ENCODE data around the gene ARMH1. TPM values are rescaled to one million over a fixed set of nuclear protein-coding genes. Genes with fewer than 3 reads are reported as not detected.

The ARMH1 gene
- total and polyA plus RNA-seq, 2 donors (not counting 1 experiment from before 2014, with no cell fraction given), result 10.2 to 225 TPM

GRCh38 chr1:44659566-44659965 is 14.9 kb upstream of the ARMH1 start:
- H3K27ac ChIP-seq (ENCODE audit: low read length in 2 of 2), result no peak overlapping the region
- no peaks in the 10 kb centered on the region for H4K20me1 ChIP-seq (ENCODE audit: control insufficient read depth, insufficient read depth, low read length, poor library complexity, severe bottlenecking)
- H3K4me2 ChIP-seq (replicated peaks; ENCODE audit: low read depth, low read length, poor library complexity, severe bottlenecking), result no peak overlapping the region
- ATAC-seq (ENCODE audit: low read depth) (no peak), DNase-seq (no peak)
- no peaks in the 10 kb centered on the region for H3K9me3 ChIP-seq (ENCODE audit: control extremely low read depth in 1 of 3, control insufficient read depth in 2 of 3, insufficient read depth in 1 of 3, low read length in 2 of 3)
- no peaks in the 10 kb centered on the region for H3K36me3 ChIP-seq (replicated peaks in 1 of 2; ENCODE audit: control extremely low read depth in 1 of 2, control insufficient read depth in 1 of 2, extremely low read depth in 1 of 2, insufficient read depth in 2 of 2, low read length in 1 of 2)
- H3K9ac ChIP-seq (ENCODE audit: low read length), result no peak overlapping the region
- H3K79me2 ChIP-seq (ENCODE audit: control insufficient read depth, insufficient read depth, low read length), result peaks cover 4% of the 10 kb centered on the region
- Mint-ChIP-seq H3K27me3 (no peaks in the 10 kb centered on the region), H3K9me3 (ENCODE audit: insufficient read depth) (no peaks in the 10 kb centered on the region), H3K27ac (no peak overlapping the region), H3K4me1 (peaks cover 7% of the 10 kb centered on the region), H3K4me3 (no peak overlapping the region)
- no peak for TF ChIP-seq CTCF (IDR thresholded peaks at IDR 0.05)
- no peak for TF ChIP-seq EZH2 (IDR thresholded peaks at IDR 0.05; ENCODE audit: borderline replicate concordance, insufficient read depth, low read depth, low read length, poor library complexity, severe bottlenecking)
- no peak overlapping the region for H2AFZ ChIP-seq (ENCODE audit: insufficient read depth, low read depth, low read length, poor library complexity, severe bottlenecking)
- no peak overlapping the region for H3K4me3 ChIP-seq (ENCODE audit: control extremely low read depth in 1 of 5, extremely low read depth in 1 of 5, insufficient read depth in 1 of 5, low read depth in 2 of 5, low read length in 4 of 5)
- intact Hi-C loops (cut with micrococcal nuclease), result no loop called here
- WGBS (ENCODE audit: insufficient coverage), result 93% methylated on average over 2 of the region's 4 CpGs
- POLR2A ChIA-PET, result no interaction called here
- CTCF ChIA-PET, result interaction anchor here (0.8 to 1.2 kb wide), 2 partner anchors 12 to 280 kb away, joined by 3 to 4 read pairs; no protein-coding TSS in a partner anchor
- H3K27me3 ChIP-seq (replicated peaks in 1 of 4; ENCODE audit: control extremely low read depth in 1 of 4, control insufficient read depth in 3 of 4, insufficient read depth in 4 of 4, low read length in 3 of 4), result no peaks in the 10 kb centered on the region
- peaks cover 3% of the 10 kb centered on the region in 2 donors for H3K4me1 ChIP-seq (ENCODE audit: control insufficient read depth in 2 of 2, insufficient read depth in 2 of 2, low read length in 2 of 2)

- ATAC-seq (ENCODE audit: low read depth), result no peak
- no peaks in the 10 kb centered on the region for H3K27me3 ChIP-seq (replicated peaks in 1 of 4; ENCODE audit: control extremely low read depth in 1 of 4, control insufficient read depth in 3 of 4, insufficient read depth in 4 of 4, low read length in 3 of 4)
- ChIA-PET CTCF (no interaction called here), POLR2A (no interaction called here)
- peaks cover 13% of the 10 kb centered on the region for H3K4me1 Mint-ChIP-seq
- no peaks in the 10 kb centered on the region for H3K27me3 Mint-ChIP-seq
- H4K20me1 ChIP-seq (ENCODE audit: control insufficient read depth, insufficient read depth, low read length, poor library complexity, severe bottlenecking), result no peaks in the 10 kb centered on the region
- intact Hi-C loops (cut with micrococcal nuclease), result no loop called here
- H3K4me3 Mint-ChIP-seq, result no peak overlapping the region
- no peak overlapping the region for H3K4me2 ChIP-seq (replicated peaks; ENCODE audit: low read depth, low read length, poor library complexity, severe bottlenecking)
- no peak overlapping the region for H3K27ac Mint-ChIP-seq
- H3K79me2 ChIP-seq (ENCODE audit: control insufficient read depth, insufficient read depth, low read length), result peaks cover 4% of the 10 kb centered on the region
- no peak for TF ChIP-seq EZH2 (IDR thresholded peaks at IDR 0.05; ENCODE audit: borderline replicate concordance, insufficient read depth, low read depth, low read length, poor library complexity, severe bottlenecking)
- no peak for TF ChIP-seq CTCF (IDR thresholded peaks at IDR 0.05)
- no peak overlapping the region for H3K9ac ChIP-seq (ENCODE audit: low read length)
- H3K9me3 Mint-ChIP-seq (ENCODE audit: insufficient read depth), result no peaks in the 10 kb centered on the region
- H3K9me3 ChIP-seq (ENCODE audit: control extremely low read depth in 1 of 3, control insufficient read depth in 2 of 3, insufficient read depth in 1 of 3, low read length in 2 of 3), result no peaks in the 10 kb centered on the region
- H3K27ac ChIP-seq (ENCODE audit: low read length in 2 of 2), result no peak overlapping the region
- no peaks in the 10 kb centered on the region for H3K36me3 ChIP-seq (replicated peaks in 1 of 2; ENCODE audit: control extremely low read depth in 1 of 2, control insufficient read depth in 1 of 2, extremely low read depth in 1 of 2, insufficient read depth in 2 of 2, low read length in 1 of 2)
- no peak overlapping the region for H2AFZ ChIP-seq (ENCODE audit: insufficient read depth, low read depth, low read length, poor library complexity, severe bottlenecking)
- no peak for DNase-seq
- 92% methylated on average over 9 of the region's 9 CpGs for WGBS (ENCODE audit: insufficient coverage)
- peaks cover 9% of the 10 kb centered on the region in 2 donors for H3K4me1 ChIP-seq (ENCODE audit: control insufficient read depth in 2 of 2, insufficient read depth in 2 of 2, low read length in 2 of 2)
- no peak overlapping the region for H3K4me3 ChIP-seq (ENCODE audit: control extremely low read depth in 1 of 5, extremely low read depth in 1 of 5, insufficient read depth in 1 of 5, low read depth in 2 of 5, low read length in 4 of 5)
These were observed 14.3 kb upstream of the ARMH1 start for GRCh38 chr1:44660176-44660575.

All from B cell (primary cell).